ENCODE measurements around the gene ERG. TPM values are rescaled to one million over a fixed set of nuclear protein-coding genes. Genes with fewer than 3 reads are reported as not detected.

Gene ERG
- total RNA-seq, 1 experiment from 2014 or later, result not detected

DNA sequence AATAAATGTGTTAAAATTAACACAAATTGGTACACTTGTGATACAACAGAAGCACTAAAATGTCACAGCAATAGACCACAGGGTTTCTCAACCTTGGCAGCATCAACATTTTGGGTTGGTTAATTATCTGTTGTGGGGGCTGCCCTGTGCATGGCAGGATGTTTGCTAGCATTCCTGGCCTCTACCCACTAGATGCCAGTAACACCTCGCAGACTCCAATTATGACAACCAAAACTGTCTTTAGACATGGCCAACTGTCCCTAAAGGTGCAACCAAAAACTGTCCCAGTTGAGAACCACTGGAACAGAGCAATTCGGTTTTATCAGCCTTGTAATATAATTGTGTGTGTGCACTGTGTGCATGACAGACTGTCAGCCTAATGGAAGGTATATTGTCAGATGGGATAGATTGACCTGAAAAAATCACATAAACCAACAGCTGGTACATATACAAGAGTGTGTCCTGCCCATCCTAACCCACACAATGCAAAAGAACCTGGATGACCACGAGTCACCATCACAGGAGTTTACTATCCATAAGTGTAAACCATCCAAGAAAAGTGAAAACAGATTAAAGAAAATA, 13.5 kb upstream of the ERG start:
- H3K36me3 ChIP-seq (ENCODE audit: control insufficient read depth, insufficient read depth, low read length), result no peaks in the 10 kb centered on the region
- H3K27me3 Mint-ChIP-seq (ENCODE audit: insufficient read depth, unreplicated experiment), result peaks cover 11% of the 10 kb centered on the region
- intact Hi-C loops (cut with micrococcal nuclease; ENCODE audit: unreplicated experiment), result no loop called here
- POLR2A ChIA-PET, result no interaction called here
- no TSS peak for BruUV-seq (replicated peaks)
- no peaks in the 10 kb centered on the region for H3K4me1 Mint-ChIP-seq (ENCODE audit: low read depth, unreplicated experiment)
- no peak for DNase-seq
- H3K4me3 Mint-ChIP-seq (ENCODE audit: unreplicated experiment), result no peak overlapping the region
- TF ChIP-seq, protein P1, sequence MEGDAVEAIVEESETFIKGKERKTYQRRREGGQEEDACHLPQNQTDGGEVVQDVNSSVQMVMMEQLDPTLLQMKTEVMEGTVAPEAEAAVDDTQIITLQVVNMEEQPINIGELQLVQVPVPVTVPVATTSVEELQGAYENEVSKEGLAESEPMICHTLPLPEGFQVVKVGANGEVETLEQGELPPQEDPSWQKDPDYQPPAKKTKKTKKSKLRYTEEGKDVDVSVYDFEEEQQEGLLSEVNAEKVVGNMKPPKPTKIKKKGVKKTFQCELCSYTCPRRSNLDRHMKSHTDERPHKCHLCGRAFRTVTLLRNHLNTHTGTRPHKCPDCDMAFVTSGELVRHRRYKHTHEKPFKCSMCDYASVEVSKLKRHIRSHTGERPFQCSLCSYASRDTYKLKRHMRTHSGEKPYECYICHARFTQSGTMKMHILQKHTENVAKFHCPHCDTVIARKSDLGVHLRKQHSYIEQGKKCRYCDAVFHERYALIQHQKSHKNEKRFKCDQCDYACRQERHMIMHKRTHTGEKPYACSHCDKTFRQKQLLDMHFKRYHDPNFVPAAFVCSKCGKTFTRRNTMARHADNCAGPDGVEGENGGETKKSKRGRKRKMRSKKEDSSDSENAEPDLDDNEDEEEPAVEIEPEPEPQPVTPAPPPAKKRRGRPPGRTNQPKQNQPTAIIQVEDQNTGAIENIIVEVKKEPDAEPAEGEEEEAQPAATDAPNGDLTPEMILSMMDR (IDR thresholded peaks at IDR 0.05; ENCODE audit: insufficient read depth in 1 of 2, low read depth in 1 of 2, low read length in 1 of 2, severe bottlenecking in 1 of 2, unreplicated experiment in 1 of 2), result peak in 1 of 2 experiments; percentile 10
- no peak overlapping the region for H3K4me3 ChIP-seq (ENCODE audit: low read depth, low read length)
- H3K27ac Mint-ChIP-seq (ENCODE audit: unreplicated experiment), result no peak overlapping the region
- no peaks in the 10 kb centered on the region for H3K9me3 Mint-ChIP-seq (ENCODE audit: unreplicated experiment)
- no peaks in the 10 kb centered on the region for H3K4me1 ChIP-seq
- CTCF ChIA-PET, result no interaction called here
- H3K36me3 Mint-ChIP-seq (ENCODE audit: insufficient read depth, unreplicated experiment), result no peaks in the 10 kb centered on the region
- H3K9me3 ChIP-seq, result no peaks in the 10 kb centered on the region; the same call in 1 of the 2 replicates
- no peaks in the 10 kb centered on the region for H3K27me3 ChIP-seq (replicated peaks; ENCODE audit: control insufficient read depth, insufficient read depth, low read length)

DNA sequence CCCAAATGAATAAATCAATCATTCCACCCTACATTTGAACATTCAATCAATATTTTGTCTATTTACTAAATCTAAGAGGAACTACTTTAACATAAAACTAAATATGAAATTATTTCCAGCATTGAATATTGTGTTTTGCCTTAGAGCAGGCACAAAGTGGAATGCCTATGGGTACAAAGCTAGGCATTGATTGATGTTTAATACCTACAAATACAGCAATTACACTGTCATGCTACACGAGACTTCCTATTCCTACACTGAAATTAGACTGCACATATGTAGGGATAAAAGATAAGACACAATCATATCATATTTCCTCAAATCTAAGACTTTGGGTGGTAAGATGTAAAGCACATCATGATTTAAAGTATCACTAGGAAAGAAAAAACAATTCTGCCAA, 12.9 kb upstream of the ERG start:
- Histone ChIP-seq H3K36me3 (ENCODE audit: control insufficient read depth, insufficient read depth, low read length) (no peaks in the 10 kb centered on the region), H3K27me3 (replicated peaks; ENCODE audit: control insufficient read depth, insufficient read depth, low read length) (no peaks in the 10 kb centered on the region), H3K9me3 (no peaks in the 10 kb centered on the region; the same call in 1 of the 2 replicates), H3K4me1 (no peaks in the 10 kb centered on the region), H3K4me3 (ENCODE audit: low read depth, low read length) (no peak overlapping the region)
- no peak overlapping the region for H3K27ac Mint-ChIP-seq (ENCODE audit: unreplicated experiment)
- BruUV-seq (replicated peaks), result no TSS peak
- H3K4me1 Mint-ChIP-seq (ENCODE audit: low read depth, unreplicated experiment), result no peaks in the 10 kb centered on the region
- no peak for DNase-seq
- no peak overlapping the region for H3K4me3 Mint-ChIP-seq (ENCODE audit: unreplicated experiment)
- CTCF ChIA-PET, result no interaction called here
- POLR2A ChIA-PET, result no interaction called here
- TF ChIP-seq, protein P1 (IDR thresholded peaks at IDR 0.05; ENCODE audit: insufficient read depth in 1 of 2, low read depth in 1 of 2, low read length in 1 of 2, severe bottlenecking in 1 of 2, unreplicated experiment in 1 of 2), result no peak
- H3K9me3 Mint-ChIP-seq (ENCODE audit: unreplicated experiment), result no peaks in the 10 kb centered on the region
- intact Hi-C loops (cut with micrococcal nuclease; ENCODE audit: unreplicated experiment), result no loop called here
- peaks cover 10% of the 10 kb centered on the region for H3K27me3 Mint-ChIP-seq (ENCODE audit: insufficient read depth, unreplicated experiment)
- H3K36me3 Mint-ChIP-seq (ENCODE audit: insufficient read depth, unreplicated experiment), result no peaks in the 10 kb centered on the region

DNA sequence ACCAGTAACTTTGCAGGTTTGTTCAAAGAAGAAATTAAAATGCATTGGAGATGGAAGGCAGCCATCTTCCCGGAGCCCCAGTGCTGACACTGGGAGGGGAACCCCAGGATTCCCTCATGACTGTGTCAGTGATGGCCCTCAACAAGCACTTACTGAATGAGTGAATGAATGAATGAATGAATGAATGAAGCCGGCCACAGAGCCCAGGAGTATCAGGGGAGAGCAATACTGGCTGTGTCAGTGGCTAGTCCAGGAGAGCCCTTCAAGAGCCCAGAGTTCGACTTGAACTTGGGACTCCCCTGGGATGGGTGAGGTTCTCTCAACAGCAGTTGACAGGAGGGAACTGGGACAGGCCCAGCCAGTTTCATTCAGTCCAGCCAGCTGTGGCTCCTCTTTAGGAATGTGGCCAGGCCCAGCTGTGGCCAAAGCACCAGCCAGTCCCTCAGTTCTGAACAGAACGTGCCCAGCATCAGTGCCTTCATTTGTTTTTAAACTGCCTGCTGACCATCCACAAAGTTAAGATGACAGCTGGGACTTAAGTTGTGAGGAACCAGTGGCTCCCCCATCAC, 9.2 kb upstream of the ERG start:
- ChIA-PET CTCF (no interaction called here), POLR2A (no interaction called here)
- no peaks in the 10 kb centered on the region for H3K9me3 Mint-ChIP-seq (ENCODE audit: unreplicated experiment)
- DNase-seq, result no peak
- H3K36me3 Mint-ChIP-seq (ENCODE audit: insufficient read depth, unreplicated experiment), result no peaks in the 10 kb centered on the region
- Histone ChIP-seq H3K27me3 (replicated peaks; ENCODE audit: control insufficient read depth, insufficient read depth, low read length) (no peaks in the 10 kb centered on the region), H3K4me1 (no peaks in the 10 kb centered on the region), H3K4me3 (ENCODE audit: low read depth, low read length) (no peak overlapping the region), H3K36me3 (ENCODE audit: control insufficient read depth, insufficient read depth, low read length) (no peaks in the 10 kb centered on the region), H3K9me3 (no peaks in the 10 kb centered on the region)
- H3K27ac Mint-ChIP-seq (ENCODE audit: unreplicated experiment), result no peak overlapping the region
- no peak overlapping the region for H3K4me3 Mint-ChIP-seq (ENCODE audit: unreplicated experiment)
- H3K4me1 Mint-ChIP-seq (ENCODE audit: low read depth, unreplicated experiment), result no peaks in the 10 kb centered on the region
- TF ChIP-seq, protein P1 (IDR thresholded peaks at IDR 0.05; ENCODE audit: insufficient read depth in 1 of 2, low read depth in 1 of 2, low read length in 1 of 2, severe bottlenecking in 1 of 2, unreplicated experiment in 1 of 2), result no peak
- BruUV-seq (replicated peaks), result no TSS peak
- intact Hi-C loops (cut with micrococcal nuclease; ENCODE audit: unreplicated experiment), result loop anchor here (5.0 kb wide), 1 partner anchor 630 kb away; no protein-coding TSS in a partner anchor
- H3K27me3 Mint-ChIP-seq (ENCODE audit: insufficient read depth, unreplicated experiment), result peaks cover 7% of the 10 kb centered on the region
